BLaER1 treated with 17β-estradiol and CSF1 and Interleukin-3, amounts not matched to agents 10 nM and 100 nM (cell line): ENCODE results near the gene DOCK10.

Experiments used
- H3K27ac ChIP-seq, 11 experiments: shearing (Covaris generic); formaldehyde crosslinking; 2 replicates each; pipeline ENCODE4 v1.8.1; 2022
- H3K27me3 ChIP-seq, 11 experiments: shearing (Covaris generic); formaldehyde crosslinking; 2 replicates each; pipeline ENCODE4 v1.8.1; 2022
- H3K36me3 ChIP-seq, 11 experiments: shearing (Covaris generic); formaldehyde crosslinking; 2 replicates each; pipeline ENCODE4 v1.8.1; 2022
- H3K4me1 ChIP-seq, 10 experiments: shearing (Covaris generic); formaldehyde crosslinking; 2 replicates each; pipeline ENCODE4 v1.8.1; 2022
- H3K4me2 ChIP-seq, 11 experiments: shearing (Covaris generic); formaldehyde crosslinking; 2 replicates each; pipeline ENCODE4 v1.8.1; 2022
- H3K4me3 ChIP-seq, 10 experiments: shearing (Covaris generic); formaldehyde crosslinking; 2 replicates each; pipeline ENCODE4 v1.8.1; 2022
- H3K9ac ChIP-seq, 11 experiments: shearing (Covaris generic); formaldehyde crosslinking; 2 replicates each; pipeline ENCODE4 v1.8.1; 2022
- H3K9me3 ChIP-seq, 11 experiments: shearing (Covaris generic); formaldehyde crosslinking; replicated peaks in 1 of 11; 2 replicates each; pipeline ENCODE4 v1.8.1; 2022
- H4K20me1 ChIP-seq, 11 experiments: shearing (Covaris generic); formaldehyde crosslinking; 2 replicates each; pipeline ENCODE4 v1.8.1; 2022
- Cebpa-rat ChIP-seq, 11 experiments: shearing (Covaris generic); IDR thresholded peaks; 2 replicates each; pipeline ENCODE4 v1.8.1; 2022

The DOCK10 gene

GRCh38 chr2:224851811-224852210 lies 190.5 kb downstream of the DOCK10 start:
- Histone ChIP-seq H3K36me3 (peaks cover 72 to 100% (median 97%) of the 10 kb centered on the region in 11 experiments), H3K27ac (no peak overlapping the region), H3K4me3 (no peak overlapping the region), H3K9ac (no peak overlapping the region), H3K27me3 (no peaks in the 10 kb centered on the region), H3K4me2 (no peak overlapping the region), H3K4me1 (no peaks in the 10 kb centered on the region), H3K9me3 (no peaks in the 10 kb centered on the region), H4K20me1 (no peaks in the 10 kb centered on the region)
- TF ChIP-seq Cebpa-rat (IDR thresholded peaks at IDR 0.05): no peak

DNA sequence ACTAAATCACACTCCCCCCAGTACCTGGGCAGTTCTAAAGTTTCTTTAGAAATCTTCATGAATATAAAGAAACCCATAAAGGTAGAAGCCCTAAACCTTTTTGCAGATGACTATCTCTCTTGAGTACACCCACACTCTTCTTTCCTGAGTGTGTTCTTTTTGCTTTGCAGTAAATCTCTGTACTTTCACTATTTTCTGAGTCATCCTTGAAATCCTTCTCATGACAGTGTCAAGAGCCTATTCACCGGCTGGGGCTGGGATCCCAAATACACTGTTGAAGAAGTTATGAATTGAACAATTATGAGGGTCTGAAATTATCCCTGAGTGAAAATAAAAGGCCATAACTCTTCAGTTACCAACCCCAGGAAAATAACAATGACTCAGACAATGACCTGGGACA lies 192.2 kb downstream of the DOCK10 start:
- Histone ChIP-seq H4K20me1 (no peaks in the 10 kb centered on the region), H3K4me3 (no peak overlapping the region), H3K4me1 (no peaks in the 10 kb centered on the region), H3K4me2 (no peak overlapping the region), H3K9ac (no peak overlapping the region), H3K9me3 (no peaks in the 10 kb centered on the region), H3K36me3 (peaks cover 72 to 100% (median 98%) of the 10 kb centered on the region in 11 experiments), H3K27me3 (no peaks in the 10 kb centered on the region), H3K27ac (no peak overlapping the region)
- no peak for TF ChIP-seq Cebpa-rat (IDR thresholded peaks at IDR 0.05)

GRCh38 chr2:224849264-224849663 lies 193.0 kb downstream of the DOCK10 start:
- Histone ChIP-seq H3K9ac (no peak overlapping the region), H3K27me3 (no peaks in the 10 kb centered on the region), H4K20me1 (no peaks in the 10 kb centered on the region), H3K27ac (no peak overlapping the region), H3K9me3 (no peaks in the 10 kb centered on the region), H3K4me1 (no peaks in the 10 kb centered on the region), H3K4me2 (no peak overlapping the region), H3K36me3 (peaks cover 80 to 100% (median 98%) of the 10 kb centered on the region in 11 experiments), H3K4me3 (no peak overlapping the region)
- no peak for TF ChIP-seq Cebpa-rat (IDR thresholded peaks at IDR 0.05)

GRCh38 chr2:224847961-224848850 lies 194.1 kb downstream of the DOCK10 start:
- Histone ChIP-seq H3K9me3 (no peaks in the 10 kb centered on the region), H3K4me2 (no peak overlapping the region), H3K27me3 (no peaks in the 10 kb centered on the region), H3K9ac (no peak overlapping the region), H3K36me3 (peaks cover 91 to 100% (median 100%) of the 10 kb centered on the region in 11 experiments), H3K27ac (no peak overlapping the region), H3K4me3 (no peak overlapping the region), H4K20me1 (no peaks in the 10 kb centered on the region), H3K4me1 (no peaks in the 10 kb centered on the region)
- no peak for TF ChIP-seq Cebpa-rat (IDR thresholded peaks at IDR 0.05)

DNA sequence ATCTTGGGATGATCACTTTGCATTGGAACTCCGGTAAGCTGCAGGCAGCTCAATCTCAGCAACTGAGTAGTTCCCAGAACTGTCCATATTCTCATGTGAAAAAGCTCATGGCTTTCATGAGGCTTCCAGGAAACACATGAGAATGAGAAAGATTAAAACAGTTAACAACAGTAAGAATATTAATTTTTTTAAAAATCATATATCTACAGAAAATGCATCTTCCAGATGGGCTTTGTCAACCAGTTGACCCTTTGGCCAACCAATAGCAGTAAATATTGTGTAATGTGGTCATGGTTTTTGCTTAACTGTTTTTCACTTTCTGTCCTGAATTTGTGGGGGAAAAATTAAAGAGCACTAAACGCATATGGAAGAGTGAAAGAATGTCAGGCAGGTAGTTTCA lies 194.9 kb downstream of the DOCK10 start:
- Histone ChIP-seq H3K4me1 (no peaks in the 10 kb centered on the region), H3K27ac (no peak overlapping the region), H3K27me3 (no peaks in the 10 kb centered on the region), H3K36me3 (peaks cover 99 to 100% (median 100%) of the 10 kb centered on the region in 11 experiments), H3K9ac (no peak overlapping the region), H4K20me1 (no peaks in the 10 kb centered on the region), H3K4me3 (no peak overlapping the region), H3K4me2 (no peak overlapping the region), H3K9me3 (no peaks in the 10 kb centered on the region)
- TF ChIP-seq Cebpa-rat (IDR thresholded peaks at IDR 0.05): no peak

DNA sequence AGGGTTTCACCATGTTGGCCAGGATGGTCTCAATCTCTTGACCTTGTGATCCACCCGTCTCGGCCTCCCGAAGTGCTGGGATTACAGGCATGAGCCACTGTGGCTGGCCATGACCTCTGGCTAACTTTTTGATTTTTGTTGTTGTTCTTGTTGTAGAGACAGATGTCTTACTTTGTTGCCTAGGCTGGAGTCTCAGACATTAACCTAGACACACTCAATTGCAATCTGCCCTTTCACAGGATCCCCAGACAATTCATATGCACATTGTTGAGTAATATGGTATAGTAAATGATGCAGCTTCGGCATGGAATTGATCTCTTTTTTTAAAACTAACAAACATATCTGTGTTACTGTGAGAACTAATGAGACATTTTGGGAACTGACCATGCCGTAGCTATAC lies 195.6 kb downstream of the DOCK10 start:
- Histone ChIP-seq H3K27ac (no peak overlapping the region), H3K4me3 (no peak overlapping the region), H3K9ac (no peak overlapping the region), H4K20me1 (no peaks in the 10 kb centered on the region), H3K4me2 (no peak overlapping the region), H3K9me3 (0 out of 22 replicates have a peak, but pooled peaks cover 0 to 4% (median 0%) of the 10 kb centered on the region in 11 experiments), H3K36me3 (peaks cover 100% of the 10 kb centered on the region in 11 experiments), H3K4me1 (no peaks in the 10 kb centered on the region), H3K27me3 (no peaks in the 10 kb centered on the region)
- no peak for TF ChIP-seq Cebpa-rat (IDR thresholded peaks at IDR 0.05)

DNA sequence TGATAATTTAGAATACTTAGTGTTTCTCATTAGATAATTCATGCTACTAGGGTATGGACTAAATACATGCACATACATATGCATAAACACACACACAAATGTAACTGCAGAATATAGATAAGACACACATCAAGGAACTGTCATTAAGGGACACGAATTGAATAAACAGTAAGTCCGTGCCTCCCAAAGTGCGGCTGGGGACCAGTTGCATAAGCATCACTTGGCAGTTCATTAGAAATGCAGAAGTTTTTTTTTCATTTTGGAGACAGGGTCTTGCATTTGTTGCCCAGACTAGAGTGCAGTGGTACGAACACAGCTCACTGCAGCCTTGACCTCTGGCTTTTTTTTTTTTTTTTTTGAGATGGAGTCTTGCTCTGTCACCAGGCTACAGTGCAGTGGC lies 196.1 kb downstream of the DOCK10 start:
- no peak overlapping the region for H3K9ac ChIP-seq
- no peaks in the 10 kb centered on the region for H3K27me3 ChIP-seq
- H3K4me3 ChIP-seq: no peak overlapping the region
- peaks cover 100% of the 10 kb centered on the region in 11 experiments for H3K36me3 ChIP-seq
- 0 out of 22 replicates have a peak, but pooled peaks cover 0 to 4% (median 0%) of the 10 kb centered on the region in 11 experiments for H3K9me3 ChIP-seq
- no peaks in the 10 kb centered on the region for H4K20me1 ChIP-seq
- H3K4me1 ChIP-seq: no peaks in the 10 kb centered on the region
- no peak overlapping the region for H3K27ac ChIP-seq
- H3K4me2 ChIP-seq: no peak overlapping the region
- no peak for TF ChIP-seq Cebpa-rat (IDR thresholded peaks at IDR 0.05)

GRCh38 chr2:224843141-224843540 lies 199.1 kb downstream of the DOCK10 start:
- H3K4me3 ChIP-seq: no peak overlapping the region
- no peak overlapping the region for H3K4me2 ChIP-seq
- no peaks in the 10 kb centered on the region for H4K20me1 ChIP-seq
- TF ChIP-seq Cebpa-rat (IDR thresholded peaks at IDR 0.05): no peak
- H3K27me3 ChIP-seq: no peaks in the 10 kb centered on the region
- no peaks in the 10 kb centered on the region for H3K4me1 ChIP-seq
- H3K27ac ChIP-seq: no peak overlapping the region
- H3K9ac ChIP-seq: no peak overlapping the region
- H3K36me3 ChIP-seq: peaks cover 99 to 100% (median 100%) of the 10 kb centered on the region in 11 experiments
- H3K9me3 ChIP-seq: peaks cover 0 to 9% (median 0%) of the 10 kb centered on the region in 11 experiments; a peak in 2 of 22 replicates

GRCh38 chr2:224841910-224842309 lies 200.4 kb downstream of the DOCK10 start:
- Histone ChIP-seq H3K36me3 (peaks cover 99 to 100% (median 100%) of the 10 kb centered on the region in 11 experiments), H3K4me2 (no peak overlapping the region), H4K20me1 (no peaks in the 10 kb centered on the region; a peak in 1 of 22 replicates), H3K27me3 (no peaks in the 10 kb centered on the region), H3K9ac (no peak overlapping the region), H3K9me3 (peaks cover 0 to 9% (median 0%) of the 10 kb centered on the region in 11 experiments; a peak in 2 of 22 replicates), H3K4me1 (no peaks in the 10 kb centered on the region), H3K4me3 (no peak overlapping the region), H3K27ac (no peak overlapping the region)
- no peak for TF ChIP-seq Cebpa-rat (IDR thresholded peaks at IDR 0.05)
